ENCODE measurements around the gene CNN3.

DNA sequence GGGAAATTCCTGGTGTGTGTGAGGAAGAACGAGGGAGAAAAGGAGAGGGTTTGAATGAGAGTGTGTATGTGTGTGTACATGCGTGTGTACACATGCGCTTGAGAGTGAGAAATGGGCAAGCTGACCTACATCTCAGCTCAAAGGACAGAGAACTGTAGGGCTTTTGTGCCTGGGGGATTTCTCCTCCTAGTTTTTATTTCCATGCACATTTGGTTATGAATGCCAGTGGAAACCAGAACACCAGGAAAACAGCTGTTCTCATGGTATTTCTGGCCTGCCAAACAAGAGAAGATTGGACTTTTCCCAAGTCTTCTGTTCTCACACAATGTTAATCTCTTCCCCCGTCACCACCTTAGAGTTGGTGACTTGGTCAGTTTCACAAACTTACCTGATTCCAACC lies 61.5 kb downstream of the CNN3 start:
- TF ChIP-seq POLR2AphosphoS5 (IDR thresholded peaks at IDR 0.05) (peak in 1 of 3 donors; percentile 49), POLR2A (IDR thresholded peaks at IDR 0.05) (no peak)
- TF ChIP-seq, protein P1, sequence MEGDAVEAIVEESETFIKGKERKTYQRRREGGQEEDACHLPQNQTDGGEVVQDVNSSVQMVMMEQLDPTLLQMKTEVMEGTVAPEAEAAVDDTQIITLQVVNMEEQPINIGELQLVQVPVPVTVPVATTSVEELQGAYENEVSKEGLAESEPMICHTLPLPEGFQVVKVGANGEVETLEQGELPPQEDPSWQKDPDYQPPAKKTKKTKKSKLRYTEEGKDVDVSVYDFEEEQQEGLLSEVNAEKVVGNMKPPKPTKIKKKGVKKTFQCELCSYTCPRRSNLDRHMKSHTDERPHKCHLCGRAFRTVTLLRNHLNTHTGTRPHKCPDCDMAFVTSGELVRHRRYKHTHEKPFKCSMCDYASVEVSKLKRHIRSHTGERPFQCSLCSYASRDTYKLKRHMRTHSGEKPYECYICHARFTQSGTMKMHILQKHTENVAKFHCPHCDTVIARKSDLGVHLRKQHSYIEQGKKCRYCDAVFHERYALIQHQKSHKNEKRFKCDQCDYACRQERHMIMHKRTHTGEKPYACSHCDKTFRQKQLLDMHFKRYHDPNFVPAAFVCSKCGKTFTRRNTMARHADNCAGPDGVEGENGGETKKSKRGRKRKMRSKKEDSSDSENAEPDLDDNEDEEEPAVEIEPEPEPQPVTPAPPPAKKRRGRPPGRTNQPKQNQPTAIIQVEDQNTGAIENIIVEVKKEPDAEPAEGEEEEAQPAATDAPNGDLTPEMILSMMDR (IDR thresholded peaks at IDR 0.05): no peak

Data from transverse colon (tissue), 4 donors.